ENCODE measurements around the gene SNX32.

DNA sequence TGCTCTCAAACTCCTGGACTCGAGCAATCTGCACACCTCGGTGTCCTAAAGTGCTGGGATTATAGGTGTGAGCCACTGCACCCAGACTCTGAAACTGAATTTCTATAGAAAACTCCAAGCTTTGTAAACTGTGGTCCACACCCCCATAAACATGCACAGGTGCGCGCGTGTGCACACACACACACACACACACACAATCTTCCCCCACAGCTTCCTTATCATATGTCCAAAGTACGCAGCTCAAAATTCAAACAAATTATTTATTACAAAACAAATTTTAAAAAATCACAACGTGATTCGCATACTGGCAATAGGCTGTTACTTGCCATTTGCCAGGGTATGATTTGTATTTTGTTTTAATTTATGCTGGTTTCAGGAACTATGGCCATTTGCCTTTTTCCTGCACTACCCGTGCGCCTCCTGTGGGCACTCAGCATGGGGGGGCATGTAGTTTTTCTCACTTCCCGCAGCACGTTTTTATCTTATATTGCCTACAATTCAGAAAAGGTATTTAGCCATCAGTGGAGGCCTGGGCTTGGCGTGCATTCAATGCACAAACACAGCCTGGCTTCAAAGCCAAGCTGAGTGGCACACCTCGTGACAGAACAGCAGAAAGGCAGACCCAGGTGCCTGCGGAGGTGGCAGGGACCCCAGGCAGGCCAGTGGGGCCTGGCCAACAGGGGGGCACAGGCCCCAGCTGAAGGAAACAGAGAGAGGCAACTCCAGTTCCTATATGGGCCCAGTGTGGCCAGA lies 10.8 kb upstream of the SNX32 start:
- TF ChIP-seq RFX5 (IDR thresholded peaks at IDR 0.05) (no peak), CTCF (IDR thresholded peaks at IDR 0.05) (no peak), POLR2A (IDR thresholded peaks at IDR 0.05; ENCODE audit: low read length) (no peak), JUN (IDR thresholded peaks at IDR 0.05) (no peak), CEBPB (IDR thresholded peaks at IDR 0.05) (no peak), RCOR1 (IDR thresholded peaks at IDR 0.05; ENCODE audit: low read depth, low read length) (no peak)
